Right renal cortex interstitium (tissue), 3 donors: ENCODE measurements around the gene IL6. TPM values are rescaled to one million over a fixed set of nuclear protein-coding genes. Genes with fewer than 3 reads are reported as not detected.
"Not testable (repeated sequence)": the region's sequence is repeated elsewhere in the genome, so short reads cannot be mapped to it uniquely, and the experiment has no call there.

Source experiments
- DNase-seq, 3 donors: peaks; one replicate each; pipeline ENCODE4 v3.0.0-alpha.2; 2013; ENCODE audit warnings: low read depth in 3 of 3, low spot score in 2 of 3
- polyA plus RNA-seq, 3 donors: library from polyadenylated mRNA; unstranded; fragments of 120-200 nt; gene quantifications; one replicate each; pipeline ENCODE4 v1.2.1, GENCODE V29; 2013; ENCODE audit not compliant: insufficient read length in 3 of 3

IL6 gene
- polyA plus RNA-seq, 3 donors = 0.21 TPM; not detected in 2

DNA sequence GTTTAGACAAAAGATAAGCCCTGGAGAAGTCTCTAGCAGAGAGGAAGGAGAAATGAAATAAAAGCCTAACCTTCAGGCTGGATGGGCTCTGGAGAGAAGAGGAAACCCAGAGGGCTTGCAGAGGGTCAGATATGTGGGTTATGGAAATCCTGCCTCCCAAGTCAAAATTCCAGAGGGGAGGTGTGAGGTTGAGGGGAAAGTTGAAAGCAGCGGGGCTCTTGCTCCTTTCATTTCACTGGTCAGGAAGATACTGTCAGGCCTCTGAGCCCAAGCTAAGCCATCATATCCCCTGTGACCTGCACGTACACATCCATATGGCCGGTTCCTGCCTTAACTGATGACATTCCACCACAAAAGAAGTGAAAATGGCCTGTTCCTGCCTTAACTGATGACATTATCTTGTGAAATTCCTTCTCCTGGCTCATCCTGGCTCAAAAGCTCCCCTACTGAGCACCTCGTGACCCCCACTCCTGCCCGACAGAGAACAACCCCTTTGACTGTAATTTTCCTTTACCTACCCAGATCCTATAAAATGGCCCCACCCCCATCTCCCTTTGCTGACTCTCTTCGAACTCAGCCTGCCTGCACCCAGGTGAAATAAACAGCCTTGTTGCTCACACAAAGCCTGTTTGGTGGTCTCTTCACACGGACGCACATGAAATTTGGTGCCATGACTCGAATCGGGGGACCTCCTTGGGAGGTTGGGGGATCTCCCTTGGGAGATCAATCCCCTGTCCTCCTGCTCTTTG, 23.7 kb upstream of the IL6 start:
- DNase-seq = not testable (repeated sequence)

DNA sequence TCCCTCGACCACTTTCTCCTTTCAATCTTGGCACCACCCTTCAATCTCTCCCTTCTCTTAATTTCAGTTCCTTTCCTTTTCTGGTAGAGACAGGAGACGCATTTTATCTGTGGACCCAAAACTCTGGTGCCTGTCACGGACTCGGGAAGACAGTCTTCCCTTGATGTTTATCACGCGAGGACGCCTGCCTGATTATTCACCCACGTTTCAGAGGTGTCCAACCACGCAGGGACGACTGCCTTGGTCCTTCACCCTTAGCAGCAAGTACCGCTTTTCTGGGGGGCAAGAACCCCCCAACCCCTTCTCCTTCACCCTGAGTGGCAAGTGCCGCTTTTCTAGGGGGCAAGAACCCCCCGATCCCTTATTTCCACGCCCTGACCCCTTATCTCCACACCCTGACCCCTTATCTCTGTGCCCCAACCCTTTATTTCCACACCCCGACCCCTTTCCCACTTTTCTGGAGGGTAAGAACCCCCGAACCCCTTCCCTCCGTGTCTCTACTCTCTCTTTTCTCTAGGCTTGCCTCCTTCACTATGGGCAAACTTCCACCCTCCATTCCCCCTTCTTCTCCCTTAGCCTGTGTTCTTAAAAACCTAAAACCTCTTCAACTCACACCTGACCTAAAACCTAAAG, 22.9 kb upstream of the IL6 start:
- not testable (repeated sequence) for DNase-seq

DNA sequence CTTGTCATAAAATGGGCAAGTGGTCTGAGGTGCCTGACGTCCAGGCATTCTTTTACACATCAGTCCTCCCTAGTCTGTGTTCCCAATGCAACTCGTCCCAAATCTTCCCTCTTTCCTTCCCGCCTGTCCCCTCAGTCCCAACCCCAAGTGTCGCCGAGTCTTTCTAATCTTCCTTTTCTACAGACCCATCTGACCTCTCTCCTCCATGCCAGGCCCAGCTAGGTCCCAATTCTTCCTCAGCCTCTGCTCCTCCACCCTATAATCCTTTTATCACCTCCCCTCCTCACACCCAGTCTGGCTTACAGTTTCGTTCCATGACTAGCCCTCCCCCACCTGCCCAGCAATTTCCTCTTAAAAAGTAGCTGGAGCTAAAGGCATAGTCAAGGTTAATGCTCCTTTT, 22.3 kb upstream of the IL6 start:
- not testable (repeated sequence) for DNase-seq

DNA sequence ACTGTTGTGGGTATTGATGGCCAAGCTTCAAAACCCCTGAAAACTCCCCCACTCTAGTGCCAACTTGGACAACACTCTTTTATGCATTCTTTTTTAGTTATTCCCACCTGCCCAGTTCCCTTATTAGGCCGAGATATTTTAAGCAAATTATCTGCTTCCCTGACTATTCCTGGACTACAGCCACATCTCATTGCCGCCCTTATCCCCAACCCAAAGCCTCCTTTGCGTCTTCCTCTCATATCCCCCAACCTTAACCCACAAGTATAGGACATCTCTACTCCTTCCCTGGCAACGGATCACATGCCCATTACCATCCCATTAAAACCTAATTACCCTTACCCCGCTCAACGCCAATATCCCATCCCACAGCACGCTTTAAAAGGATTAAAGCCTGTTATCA, 21.1 kb upstream of the IL6 start:
- not testable (repeated sequence) for DNase-seq

DNA sequence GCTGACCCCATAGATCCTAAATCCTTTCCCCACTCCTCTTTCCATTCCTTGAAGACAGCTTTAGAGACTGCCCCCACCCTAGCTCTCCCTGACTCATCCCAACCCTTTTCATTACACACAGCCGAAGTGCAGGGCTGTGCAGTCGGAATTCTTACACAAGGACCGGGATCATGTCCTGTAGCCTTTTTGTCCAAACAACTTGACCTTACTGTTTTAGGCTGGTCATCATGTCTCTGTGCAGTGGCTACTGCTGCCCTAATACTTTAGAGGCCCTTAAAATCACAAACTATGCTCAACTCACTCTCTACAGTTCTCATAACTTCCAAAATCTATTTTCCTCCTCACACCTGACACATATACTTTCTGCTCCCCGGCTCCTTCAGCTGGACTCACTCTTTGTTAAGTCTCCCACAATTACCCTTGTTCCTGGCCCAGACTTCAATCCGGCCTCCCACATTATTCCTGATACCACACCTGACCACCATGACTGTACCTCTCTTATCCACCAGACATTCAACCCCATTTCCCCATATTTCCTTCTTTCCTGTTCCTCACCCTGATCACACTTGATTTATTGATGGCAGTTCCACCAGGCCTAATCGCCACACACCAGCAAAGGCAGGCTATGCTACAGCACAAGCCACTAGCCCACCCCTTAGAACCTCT, 19.8 kb upstream of the IL6 start:
- not testable (repeated sequence) for DNase-seq

DNA sequence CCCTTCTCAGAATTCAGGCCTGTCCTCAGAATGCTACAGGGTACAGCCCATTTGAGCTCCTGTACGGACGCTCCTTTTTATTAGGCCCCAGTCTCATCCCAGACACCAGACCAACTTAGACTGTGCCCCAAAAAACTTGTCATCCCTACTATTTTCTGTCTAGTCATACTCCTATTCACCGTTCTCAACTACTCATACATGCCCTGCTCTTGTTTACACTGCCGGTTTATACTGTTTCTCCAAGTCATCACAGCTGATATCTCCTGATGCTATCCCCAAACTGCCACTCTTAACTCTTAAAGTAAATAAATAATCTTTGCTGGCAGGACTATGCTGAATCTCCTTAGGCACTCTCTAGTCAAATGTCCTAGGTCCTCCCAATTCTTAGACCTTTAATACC, 18.8 kb upstream of the IL6 start:
- not testable (repeated sequence) for DNase-seq

DNA sequence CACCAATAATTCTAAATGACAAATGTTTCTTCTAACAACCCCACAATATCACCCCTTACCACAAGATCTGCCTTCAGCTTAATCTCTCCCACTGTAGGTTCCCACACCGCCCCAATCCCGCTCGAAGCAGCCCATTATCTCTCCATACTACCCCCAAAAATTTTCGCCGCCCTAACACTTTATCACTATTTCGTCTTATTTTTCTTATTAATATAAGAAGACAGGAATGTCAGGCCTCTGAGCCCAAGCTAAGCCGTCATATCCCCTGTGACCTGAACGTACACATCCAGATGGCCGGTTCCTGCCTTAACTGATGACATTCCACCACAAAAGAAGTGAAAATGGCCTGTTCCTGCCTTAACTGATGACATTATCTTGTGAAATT, 18.3 kb upstream of the IL6 start:
- not testable (repeated sequence) for DNase-seq

DNA sequence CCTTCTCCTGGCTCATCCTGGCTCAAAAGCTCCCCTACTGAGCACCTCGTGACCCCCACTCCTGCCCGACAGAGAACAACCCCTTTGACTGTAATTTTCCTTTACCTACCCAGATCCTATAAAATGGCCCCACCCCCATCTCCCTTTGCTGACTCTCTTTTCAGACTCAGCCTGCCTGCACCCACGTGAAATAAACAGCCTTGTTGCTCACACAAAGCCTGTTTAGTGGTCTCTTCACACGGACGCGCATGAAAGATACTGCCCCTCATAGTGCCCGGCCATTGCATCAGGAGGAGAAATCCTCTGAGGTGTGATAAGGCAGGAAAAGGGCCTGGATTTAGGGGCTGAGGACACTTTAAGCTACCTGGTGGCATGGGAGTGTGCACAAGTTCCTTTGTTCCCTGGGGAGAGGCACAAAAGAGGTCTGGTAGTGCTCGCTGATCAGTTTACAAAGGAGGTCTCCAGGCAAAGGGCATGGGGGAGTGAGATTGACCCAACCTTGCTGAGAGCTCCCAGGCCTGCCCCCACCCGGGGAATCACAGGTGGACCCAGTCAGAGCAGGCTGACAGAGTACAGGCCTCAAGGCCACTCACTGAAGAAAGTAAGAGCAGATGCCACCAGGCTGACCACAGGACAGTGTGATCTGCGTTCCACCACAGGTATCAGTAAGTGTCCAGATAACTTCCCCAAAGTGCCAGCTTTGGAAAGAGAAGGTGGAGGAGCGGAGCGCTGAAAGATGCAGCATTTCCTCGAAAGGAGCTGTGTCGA, 17.8 kb upstream of the IL6 start:
- DNase-seq = not testable (repeated sequence)

DNA sequence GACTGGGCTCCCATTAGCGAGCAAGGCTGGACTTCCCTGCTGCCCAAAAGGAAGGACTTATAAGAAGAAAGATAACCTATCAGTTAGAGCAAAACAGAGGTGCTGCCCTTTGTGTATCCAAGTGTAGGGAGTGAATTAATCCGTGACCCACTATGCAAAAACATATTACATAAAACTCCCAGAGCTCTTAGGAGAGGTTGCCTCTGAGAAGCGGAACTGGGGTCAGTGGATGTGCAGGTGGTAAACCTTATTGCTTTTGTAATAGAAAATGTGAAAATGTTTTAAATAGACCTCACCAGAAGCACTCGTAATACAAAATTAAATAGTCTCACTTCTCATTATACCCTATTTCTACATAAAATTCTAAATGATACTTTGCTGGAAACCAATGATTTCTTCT, 17.1 kb upstream of the IL6 start:
- no peak for DNase-seq

DNA sequence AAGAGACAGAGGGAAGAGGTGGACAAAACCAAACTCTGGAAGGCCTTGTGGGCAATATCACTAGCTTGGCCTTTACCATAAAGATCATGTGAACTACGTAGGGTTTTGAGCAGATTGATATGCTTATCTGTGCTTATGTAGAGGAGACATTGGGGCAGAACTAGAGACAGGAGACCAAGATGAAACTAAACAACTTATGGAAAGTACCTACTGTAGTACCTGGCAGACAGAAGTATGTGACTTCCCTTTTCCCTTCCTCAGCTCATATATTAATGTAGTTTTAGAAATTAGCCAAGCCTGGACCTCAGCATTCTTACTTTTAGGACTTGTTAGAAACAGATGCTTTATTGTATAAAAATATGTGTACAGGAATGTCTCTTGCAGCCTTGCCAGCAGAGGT, 14.0 kb upstream of the IL6 start:
- DNase-seq = no peak

DNA sequence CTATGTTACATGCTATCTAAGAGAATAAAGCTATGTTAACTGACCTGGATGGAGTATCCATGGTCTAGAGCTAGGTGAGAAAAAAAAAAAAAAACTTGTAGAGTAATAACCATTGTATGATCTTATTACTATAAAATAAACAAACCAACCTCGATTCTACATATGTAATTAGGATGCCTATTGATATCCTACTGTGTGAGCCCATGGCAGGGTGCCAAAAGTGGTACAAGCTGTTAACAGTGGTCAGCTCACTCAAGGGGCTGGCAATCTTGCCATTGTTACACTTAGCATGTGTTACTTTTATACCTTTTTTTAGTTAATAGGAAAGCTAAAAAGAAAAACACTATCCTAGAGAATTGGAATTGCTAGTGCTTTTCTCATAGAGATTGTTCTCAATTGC, 13.5 kb upstream of the IL6 start:
- DNase-seq = no peak

DNA sequence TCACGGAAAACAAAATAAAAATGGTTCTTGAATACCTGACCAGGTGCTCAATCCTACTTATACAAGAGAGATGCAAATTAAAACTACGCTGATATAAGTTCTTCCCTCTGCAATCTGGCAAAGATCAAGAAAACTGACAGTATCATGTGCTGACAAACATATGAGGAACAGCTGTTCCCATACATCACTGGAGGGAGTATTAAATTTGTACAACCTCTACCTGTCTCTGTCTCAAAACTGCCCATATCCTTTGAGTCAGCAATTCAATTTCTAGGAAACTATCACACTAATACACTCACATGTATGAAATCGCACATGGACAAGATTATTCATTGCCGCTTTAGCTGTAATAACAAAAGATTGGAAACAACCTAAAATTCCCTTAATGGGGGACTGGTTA, 11.0 kb upstream of the IL6 start:
- no peak for DNase-seq

DNA sequence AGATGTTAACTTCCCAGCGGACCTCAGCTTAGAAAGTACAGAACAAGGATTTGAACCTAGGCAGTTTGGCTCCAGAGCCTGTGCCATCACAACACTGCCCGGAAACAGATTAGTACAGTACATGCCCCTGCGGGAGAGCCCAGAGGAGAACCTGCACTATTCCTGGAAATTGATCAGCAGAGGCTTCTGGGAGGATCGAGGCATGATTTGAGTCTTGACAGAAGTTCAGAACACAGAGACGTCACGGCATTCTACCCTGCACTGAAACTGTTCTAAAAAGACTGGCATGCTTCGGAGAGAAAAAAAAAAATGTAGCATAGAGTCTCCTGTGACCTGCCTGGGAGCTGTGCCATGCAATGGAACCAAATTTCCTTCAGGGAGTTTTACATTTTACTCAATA, 9.2 kb upstream of the IL6 start:
- DNase-seq = no peak

DNA sequence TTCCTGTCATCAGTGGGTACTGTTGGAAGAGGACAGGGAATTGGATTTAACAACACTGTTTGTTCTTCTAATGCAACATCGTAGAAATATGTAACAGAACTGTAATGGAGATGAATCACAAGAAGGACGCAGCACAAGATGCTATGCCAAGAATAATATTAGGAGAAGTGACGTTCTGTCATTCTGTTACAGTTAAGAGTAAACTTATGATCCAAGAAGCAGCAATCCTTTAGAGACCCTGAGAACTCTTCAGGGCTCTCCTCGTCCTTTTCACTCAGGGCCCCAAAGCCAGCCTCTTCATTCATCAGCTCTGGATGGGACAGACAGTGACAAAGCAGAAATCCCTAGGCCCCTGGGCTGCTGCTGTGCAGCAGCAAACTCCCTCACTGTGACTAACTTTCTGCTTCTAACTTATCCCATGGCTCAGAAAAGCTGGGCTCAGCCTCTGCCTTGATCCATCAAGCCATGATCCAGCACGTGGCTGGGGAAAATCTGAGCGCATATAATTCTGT, 8.7 kb upstream of the IL6 start:
- no peak for DNase-seq

DNA sequence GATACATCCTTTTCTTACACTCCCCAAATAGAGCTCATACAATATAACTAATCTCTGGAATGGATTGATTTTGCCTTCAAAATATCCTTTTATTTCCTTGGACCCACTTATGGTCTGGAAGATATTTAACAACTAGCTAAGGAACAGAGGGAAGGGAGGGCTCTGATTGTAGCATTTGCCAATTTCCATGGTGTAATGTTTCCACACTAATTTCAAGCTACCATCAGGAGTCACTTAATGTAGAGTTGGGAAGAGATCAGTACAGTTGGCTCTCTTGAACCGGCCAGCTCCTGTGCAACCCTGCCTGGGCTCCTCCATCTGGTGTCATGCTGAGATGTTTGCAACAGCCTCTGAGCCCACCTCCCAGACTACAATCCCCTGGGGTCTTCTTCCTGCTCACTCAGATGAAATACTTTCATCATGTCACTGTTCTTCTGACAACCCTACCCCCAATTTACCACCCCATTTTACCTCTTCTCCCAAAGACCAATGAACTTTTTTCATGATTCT, 8.0 kb upstream of the IL6 start:
- no peak for DNase-seq

DNA sequence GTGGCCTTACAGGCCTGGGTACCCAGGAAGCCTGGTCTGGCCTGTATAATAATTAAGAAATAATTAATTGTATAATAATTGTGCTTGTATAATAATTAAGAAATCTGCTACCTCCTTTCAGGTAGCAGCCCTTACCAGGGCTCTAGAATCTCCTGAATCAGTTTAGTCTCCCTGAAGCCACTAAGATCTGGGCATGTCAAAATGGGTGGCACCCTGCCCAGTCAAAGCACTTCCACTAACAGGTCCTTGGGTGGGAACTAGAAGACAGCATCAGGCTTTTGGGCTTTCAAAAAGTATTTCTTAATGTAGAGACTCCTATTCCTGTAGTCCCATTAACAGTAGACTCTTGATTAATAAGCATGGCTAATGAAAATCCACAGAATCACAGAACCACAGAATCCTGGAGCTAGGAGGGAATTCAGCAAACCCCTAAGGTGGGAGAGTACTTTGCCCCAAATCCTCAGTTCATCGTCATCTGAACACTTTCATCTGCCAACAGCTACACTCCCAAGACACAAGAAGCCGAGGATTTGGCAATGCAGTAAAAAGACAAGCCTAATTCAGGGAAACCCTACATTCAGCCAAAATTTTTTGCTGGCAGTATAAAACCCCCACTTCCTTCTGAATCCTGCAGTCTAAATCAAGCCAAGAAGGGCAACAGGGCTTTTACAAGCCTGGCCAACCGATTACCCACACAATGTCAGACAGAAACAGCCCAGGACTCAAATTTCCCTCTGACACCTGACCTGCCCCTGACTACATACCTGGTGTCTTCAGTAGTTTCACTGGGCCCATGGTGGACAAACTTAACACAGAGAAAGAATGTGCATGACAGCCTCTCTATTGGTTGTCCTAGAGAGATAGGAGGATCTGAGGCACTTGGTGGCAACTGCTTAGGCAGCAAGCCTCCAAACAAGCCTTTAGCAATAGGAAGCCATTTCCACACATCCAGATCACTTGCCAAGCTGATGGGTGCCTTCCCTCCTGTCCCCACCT, 5.9 kb upstream of the IL6 start:
- no peak for DNase-seq

DNA sequence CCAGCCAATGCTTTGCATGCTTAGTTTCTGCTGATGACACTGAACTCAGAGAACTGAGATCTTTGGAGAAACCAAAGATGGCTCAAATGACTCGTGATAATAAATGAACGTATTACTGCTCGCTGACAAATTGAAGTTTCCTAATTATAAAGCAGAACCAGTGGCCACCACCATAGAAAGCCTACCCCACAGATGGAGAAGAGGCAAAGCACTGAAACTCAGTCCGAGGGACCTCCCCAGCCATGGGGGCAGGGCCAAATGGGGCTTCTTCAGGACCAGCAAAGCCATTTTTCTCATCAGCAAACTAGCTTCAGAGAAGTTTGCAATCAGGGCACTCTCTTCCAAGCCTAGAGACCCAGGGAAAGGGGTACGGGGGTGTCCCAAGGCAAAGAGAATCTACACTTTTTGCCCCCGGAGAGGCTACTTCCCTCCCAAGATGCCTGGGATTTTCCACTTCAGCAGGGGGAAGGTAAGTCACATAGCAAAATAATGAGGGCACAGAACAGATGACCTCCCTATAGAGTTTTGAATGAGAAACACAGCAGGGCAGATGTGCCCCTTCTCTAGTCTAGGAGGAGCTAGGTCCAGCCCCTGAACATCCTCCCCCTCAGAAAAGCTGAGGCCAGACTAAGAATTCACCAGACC, 4.3 kb upstream of the IL6 start:
- no peak for DNase-seq

DNA sequence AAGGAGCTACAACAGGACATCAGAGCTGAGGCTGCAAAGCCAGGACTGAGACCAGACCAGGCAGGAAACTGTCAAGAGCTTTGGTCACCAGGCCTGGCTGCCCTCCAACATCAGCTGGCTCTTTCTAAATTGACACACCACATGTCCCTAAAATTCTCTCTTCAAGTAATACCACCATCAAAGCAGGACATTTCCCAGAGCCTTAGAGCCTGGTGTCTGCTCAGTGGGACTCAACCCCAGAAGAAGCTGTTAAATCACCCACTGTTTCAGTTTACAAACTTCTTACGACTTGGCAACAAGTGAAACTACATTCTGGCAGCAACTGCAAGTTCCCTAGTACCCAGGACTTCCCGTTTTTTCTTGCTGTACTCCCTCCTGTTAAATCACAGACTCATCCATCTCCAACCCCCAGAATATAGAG, 3.8 kb upstream of the IL6 start:
- no peak for DNase-seq

DNA sequence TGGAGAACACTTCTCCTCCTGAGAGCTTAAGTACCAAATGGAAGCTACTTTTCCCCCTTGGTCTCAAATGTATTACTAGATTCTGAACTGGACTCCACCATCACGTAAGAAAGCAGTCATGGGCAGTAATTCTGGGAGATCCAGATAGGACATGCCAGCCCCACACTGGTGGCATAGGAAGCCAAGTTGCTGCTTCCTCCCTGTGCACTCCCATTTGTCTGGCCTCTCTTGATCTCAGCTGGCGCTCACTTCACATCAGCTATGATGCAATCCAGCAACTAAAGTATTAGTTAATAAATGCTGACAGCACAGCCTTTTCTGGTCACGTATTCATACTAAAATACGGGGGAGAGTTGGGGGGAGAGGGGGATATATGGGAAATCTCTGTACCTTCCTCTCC, 3.4 kb upstream of the IL6 start:
- no peak for DNase-seq
